K562 (cell line): ENCODE data around the gene AMIGO1.
A peak's percentile ranks its signal among the peaks of the same experiment; 100 is the strongest.

ENCODE experiments used
- ATF7 ChIP-seq: fragments of 450-650 bp; IDR thresholded peaks from 2 replicates; pipeline ENCODE4 v1.7.1; 2014; ENCODE audit warnings: mild to moderate bottlenecking, moderate library complexity
- BCL6 ChIP-seq: fragments of 250-450 bp; sonication (Bioruptor Pico); IDR thresholded peaks from 2 replicates; pipeline ENCODE4 v1.4.0; 2020
- HMG20A ChIP-seq: fragments of 450-650 bp; formaldehyde crosslinking; conservative IDR thresholded peaks from 2 replicates; pipeline ENCODE4 v1.4.0; 2020; ENCODE audit warnings: mild to moderate bottlenecking, mixed read lengths
- MXI1 ChIP-seq: IDR thresholded peaks from 2 replicates; pipeline ENCODE4 v1.6.1; 2011; ENCODE audit warnings: low read depth, mild to moderate bottlenecking, improper control_type of control experiment, low read length
- NR1H2 ChIP-seq: sonication (generic); formaldehyde crosslinking; IDR thresholded peaks from 2 replicates; pipeline ENCODE4 v1.4.0; 2020; ENCODE audit warnings: mild to moderate bottlenecking, missing genetic modification reagents
- POLR3A ChIP-seq: IDR thresholded peaks from 2 replicates; pipeline ENCODE4 v1.6.1; 2011; ENCODE audit warnings: borderline replicate concordance, mild to moderate bottlenecking, moderate library complexity; ENCODE audit not compliant: insufficient read length, insufficient read depth; ENCODE audit errors: extremely low read depth
- RAD51 ChIP-seq: fragments of 450-650 bp; IDR thresholded peaks from 2 replicates; pipeline ENCODE4 v1.7.1; 2016; ENCODE audit warnings: low read depth, mild to moderate bottlenecking, borderline replicate concordance
- RNF2 ChIP-seq: sonication (generic); IDR thresholded peaks from 2 replicates; pipeline ENCODE4 v1.6.1; 2016
- SP2 ChIP-seq: IDR thresholded peaks from 2 replicates; pipeline ENCODE4 v1.6.1; 2011; ENCODE audit warnings: mild to moderate bottlenecking, low read depth, low read length, moderate library complexity; ENCODE audit not compliant: poor library complexity, severe bottlenecking; ENCODE audit errors: extremely low read depth
- ZBED1 ChIP-seq: IDR thresholded peaks from 2 replicates; pipeline ENCODE4 v1.6.1; 2014
- ZNF274 ChIP-seq: IDR thresholded peaks from 2 replicates; pipeline ENCODE4 v1.6.1; 2011; ENCODE audit warnings: low read depth, mild to moderate bottlenecking, low read length, moderate library complexity, borderline replicate concordance
- TF ChIP-seq, protein P1 (sequence below), 2 experiments: fragments of 450-650 bp; conservative IDR thresholded peaks; 2 replicates each; pipeline ENCODE4 v1.6.1; 2017; ENCODE audit warnings: mild to moderate bottlenecking in 2 of 2, moderate library complexity in 2 of 2
- TF ChIP-seq, protein P2 (sequence below): sonication (generic); formaldehyde crosslinking; IDR thresholded peaks from 2 replicates; pipeline ENCODE4 v1.8.0; 2022; ENCODE audit warnings: mild to moderate bottlenecking, missing genetic modification reagents, borderline replicate concordance
- TF ChIP-seq, protein P3 (sequence below), 3 experiments: IDR thresholded peaks in 2 of 3; conservative IDR thresholded peaks in 1 of 3; 2 replicates each; pipeline ENCODE4 v1.5.1; 2011 to 2012; ENCODE audit warnings: low read length in 3 of 3, mild to moderate bottlenecking in 3 of 3, control low read depth in 2 of 3, improper control_type of control experiment in 1 of 3, inconsistent platforms in 1 of 3, low read depth in 1 of 3, mixed read lengths in 1 of 3, moderate library complexity in 1 of 3; ENCODE audit not compliant: insufficient read depth in 2 of 3

DNA sequence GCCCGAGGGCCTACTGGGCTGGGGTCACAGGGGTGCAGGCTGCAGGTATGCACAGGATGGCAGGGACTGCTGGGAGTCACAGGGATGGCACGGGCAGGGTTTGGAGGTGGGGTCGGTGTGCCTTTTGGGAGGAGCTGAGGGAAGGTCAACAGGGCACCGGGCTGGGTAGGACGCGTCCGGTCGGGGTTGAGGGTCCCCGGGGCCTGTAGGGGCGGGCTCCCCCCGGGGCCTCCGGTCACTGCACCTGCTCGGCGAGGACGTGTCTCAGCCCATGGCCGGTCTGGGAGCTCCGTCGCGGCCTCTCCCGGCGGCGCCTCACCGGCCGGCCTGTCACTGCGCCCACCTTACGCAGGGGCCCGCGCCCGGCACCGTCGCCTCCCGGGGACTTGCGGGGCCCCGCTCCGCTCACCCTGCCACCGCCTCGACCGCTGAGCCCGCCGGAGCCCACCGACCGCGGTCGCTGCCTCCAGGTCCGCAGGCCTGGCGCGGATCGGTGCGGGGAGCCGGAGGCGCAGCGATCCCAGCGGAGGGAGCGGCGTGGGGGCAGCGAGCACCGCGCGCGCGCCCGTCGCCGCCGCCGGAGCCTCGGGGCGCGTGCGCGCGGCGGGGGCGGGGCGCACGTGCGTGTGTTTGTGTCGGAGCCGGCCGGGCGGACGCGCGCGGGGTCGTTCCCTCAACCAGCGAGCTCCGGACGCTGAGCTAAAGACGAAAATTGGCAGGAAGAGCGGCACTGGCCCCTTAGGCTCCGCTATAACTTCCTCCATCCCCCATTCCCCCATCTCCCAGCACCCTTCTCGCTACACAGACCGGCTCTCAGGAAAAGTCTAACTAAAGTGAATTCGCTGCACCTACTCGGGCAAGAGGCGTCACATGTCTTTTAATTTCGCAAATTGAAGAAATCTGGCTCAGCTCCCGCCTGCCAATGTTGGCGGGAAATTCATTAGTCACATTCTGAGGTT lies at the start of gene AMIGO1:
- TF ChIP-seq SP2 = no peak
- TF ChIP-seq NR1H2 (CRISPR knock-in tag) = no peak
- TF ChIP-seq, protein P1, sequence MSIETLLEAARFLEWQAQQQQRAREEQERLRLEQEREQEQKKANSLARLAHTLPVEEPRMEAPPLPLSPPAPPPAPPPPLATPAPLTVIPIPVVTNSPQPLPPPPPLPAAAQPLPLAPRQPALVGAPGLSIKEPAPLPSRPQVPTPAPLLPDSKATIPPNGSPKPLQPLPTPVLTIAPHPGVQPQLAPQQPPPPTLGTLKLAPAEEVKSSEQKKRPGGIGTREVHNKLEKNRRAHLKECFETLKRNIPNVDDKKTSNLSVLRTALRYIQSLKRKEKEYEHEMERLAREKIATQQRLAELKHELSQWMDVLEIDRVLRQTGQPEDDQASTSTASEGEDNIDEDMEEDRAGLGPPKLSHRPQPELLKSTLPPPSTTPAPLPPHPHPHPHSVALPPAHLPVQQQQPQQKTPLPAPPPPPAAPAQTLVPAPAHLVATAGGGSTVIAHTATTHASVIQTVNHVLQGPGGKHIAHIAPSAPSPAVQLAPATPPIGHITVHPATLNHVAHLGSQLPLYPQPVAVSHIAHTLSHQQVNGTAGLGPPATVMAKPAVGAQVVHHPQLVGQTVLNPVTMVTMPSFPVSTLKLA (conservative IDR thresholded peaks at IDR 0.05) = peak; percentile 76 to 81
- no peak for TF ChIP-seq ZBED1
- TF ChIP-seq, protein P2, sequence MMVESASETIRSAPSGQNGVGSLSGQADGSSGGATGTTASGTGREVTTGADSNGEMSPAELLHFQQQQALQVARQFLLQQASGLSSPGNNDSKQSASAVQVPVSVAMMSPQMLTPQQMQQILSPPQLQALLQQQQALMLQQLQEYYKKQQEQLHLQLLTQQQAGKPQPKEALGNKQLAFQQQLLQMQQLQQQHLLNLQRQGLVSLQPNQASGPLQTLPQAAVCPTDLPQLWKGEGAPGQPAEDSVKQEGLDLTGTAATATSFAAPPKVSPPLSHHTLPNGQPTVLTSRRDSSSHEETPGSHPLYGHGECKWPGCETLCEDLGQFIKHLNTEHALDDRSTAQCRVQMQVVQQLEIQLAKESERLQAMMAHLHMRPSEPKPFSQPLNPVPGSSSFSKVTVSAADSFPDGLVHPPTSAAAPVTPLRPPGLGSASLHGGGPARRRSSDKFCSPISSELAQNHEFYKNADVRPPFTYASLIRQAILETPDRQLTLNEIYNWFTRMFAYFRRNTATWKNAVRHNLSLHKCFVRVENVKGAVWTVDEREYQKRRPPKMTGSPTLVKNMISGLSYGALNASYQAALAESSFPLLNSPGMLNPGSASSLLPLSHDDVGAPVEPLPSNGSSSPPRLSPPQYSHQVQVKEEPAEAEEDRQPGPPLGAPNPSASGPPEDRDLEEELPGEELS (CRISPR knock-in tag) = no peak
- no peak for TF ChIP-seq POLR3A
- TF ChIP-seq RAD51 = no peak
- TF ChIP-seq MXI1 = no peak
- no peak for TF ChIP-seq BCL6 (CRISPR knock-in tag)
- TF ChIP-seq RNF2 = no peak
- TF ChIP-seq, protein P3, sequence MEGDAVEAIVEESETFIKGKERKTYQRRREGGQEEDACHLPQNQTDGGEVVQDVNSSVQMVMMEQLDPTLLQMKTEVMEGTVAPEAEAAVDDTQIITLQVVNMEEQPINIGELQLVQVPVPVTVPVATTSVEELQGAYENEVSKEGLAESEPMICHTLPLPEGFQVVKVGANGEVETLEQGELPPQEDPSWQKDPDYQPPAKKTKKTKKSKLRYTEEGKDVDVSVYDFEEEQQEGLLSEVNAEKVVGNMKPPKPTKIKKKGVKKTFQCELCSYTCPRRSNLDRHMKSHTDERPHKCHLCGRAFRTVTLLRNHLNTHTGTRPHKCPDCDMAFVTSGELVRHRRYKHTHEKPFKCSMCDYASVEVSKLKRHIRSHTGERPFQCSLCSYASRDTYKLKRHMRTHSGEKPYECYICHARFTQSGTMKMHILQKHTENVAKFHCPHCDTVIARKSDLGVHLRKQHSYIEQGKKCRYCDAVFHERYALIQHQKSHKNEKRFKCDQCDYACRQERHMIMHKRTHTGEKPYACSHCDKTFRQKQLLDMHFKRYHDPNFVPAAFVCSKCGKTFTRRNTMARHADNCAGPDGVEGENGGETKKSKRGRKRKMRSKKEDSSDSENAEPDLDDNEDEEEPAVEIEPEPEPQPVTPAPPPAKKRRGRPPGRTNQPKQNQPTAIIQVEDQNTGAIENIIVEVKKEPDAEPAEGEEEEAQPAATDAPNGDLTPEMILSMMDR (IDR thresholded peaks at IDR 0.05 in 2 of 3, conservative IDR thresholded peaks at IDR 0.05 in 1 of 3; ENCODE audit: insufficient read depth in 2 of 3, low read depth in 1 of 3, low read length in 3 of 3) = no peak
- no peak for TF ChIP-seq ZNF274
- TF ChIP-seq HMG20A (CRISPR knock-in tag) = no peak
- no peak for TF ChIP-seq ATF7
